OCI-LY3 (cell line): Measurements from ENCODE around the gene AANAT.

Experiments
- CTCF ChIP-seq: fragments of 200-600, 300-600 bp; sonication (generic); IDR thresholded peaks from 2 replicates; pipeline ENCODE4 v1.5.1; 2014; ENCODE audit warnings: antibody characterized with exemption, low read length, low read depth
- EZH2phosphoT487 ChIP-seq: fragments of 200-600 bp; shearing (Covaris generic); IDR thresholded peaks from 2 replicates; pipeline ENCODE4 v1.6.1; 2018; ENCODE audit warnings: antibody characterized with exemption, mixed run types, low read depth

DNA sequence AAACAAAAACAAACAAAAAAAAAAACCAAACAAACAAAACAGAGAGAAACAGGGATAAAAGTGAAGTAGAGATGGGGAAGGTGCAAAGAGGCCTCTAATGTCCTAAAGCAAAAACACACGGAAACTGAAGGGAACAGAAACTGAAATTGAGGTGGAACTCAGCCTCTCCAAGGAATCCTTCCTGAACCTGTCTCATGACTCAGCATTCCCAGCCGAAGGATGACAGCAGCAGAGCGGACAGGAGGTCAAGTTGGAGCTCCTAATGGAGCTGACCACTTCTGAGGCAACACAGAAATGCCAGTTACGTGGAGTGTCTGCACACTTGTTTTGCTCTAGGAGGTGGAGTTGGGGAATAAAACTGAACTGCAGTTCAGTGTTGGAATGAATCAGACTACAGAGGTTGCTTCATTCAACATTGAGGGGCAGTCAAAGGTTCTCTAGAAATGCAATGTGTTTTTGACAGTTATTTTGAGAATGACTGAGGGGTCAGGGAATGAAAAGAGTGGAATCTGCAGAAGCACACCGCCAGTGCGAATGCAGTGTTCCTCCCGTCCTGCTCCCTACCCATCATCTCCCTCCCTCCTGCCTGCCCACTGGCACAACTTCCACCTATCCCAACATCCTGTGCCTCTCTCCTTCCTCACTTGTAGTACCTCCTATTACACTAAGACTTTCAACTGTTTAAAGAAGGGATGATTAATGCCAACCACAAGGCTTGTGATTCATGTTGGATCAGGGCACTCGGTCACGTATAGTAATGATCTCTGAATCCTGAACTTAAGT, 20.8 kb upstream of the AANAT start:
- TF ChIP-seq CTCF (no peak), EZH2phosphoT487 (no peak)
